Astrocyte (in vitro differentiated cells and primary cell): Measurements from ENCODE around the gene KLK7. TPM values are rescaled to one million over a fixed set of nuclear protein-coding genes. Genes with fewer than 3 reads are reported as not detected.

Experiments
- DNase-seq: peaks from one replicate; pipeline ENCODE4 v3.0.0-alpha.2; 2010; ENCODE audit warnings: low read depth
- FAIRE-seq: peaks from 2 replicates; lab custom pipeline; 2011; peaks lifted over from hg19 to GRCh38; lab: Jason Lieb, UNC
- H2AFZ ChIP-seq: 2 replicates; pipeline ENCODE4 v1.6.0; 2012; ENCODE audit warnings: low read depth, low read length, inconsistent platforms
- H3K27ac ChIP-seq: 2 replicates; pipeline ENCODE4 v1.5.1; 2011; ENCODE audit warnings: low read depth, low read length, inconsistent platforms
- H3K27me3 ChIP-seq: 2 replicates; pipeline ENCODE4 v1.6.0; 2011; ENCODE audit warnings: low read length, inconsistent platforms; ENCODE audit not compliant: insufficient read depth
- H3K36me3 ChIP-seq: 2 replicates; pipeline ENCODE4 v1.5.1; 2011; ENCODE audit warnings: low read length, inconsistent platforms; ENCODE audit not compliant: insufficient read depth
- H3K4me1 ChIP-seq: 2 replicates; pipeline ENCODE4 v1.5.1; 2011; ENCODE audit warnings: low read length, inconsistent platforms; ENCODE audit not compliant: insufficient read depth
- H3K4me2 ChIP-seq: 2 replicates; pipeline ENCODE4 v1.6.0; 2012; ENCODE audit warnings: low read length, inconsistent platforms
- H3K4me3 ChIP-seq: 2 replicates; pipeline ENCODE4 v1.5.1; 2011; ENCODE audit warnings: low read depth, mild to moderate bottlenecking, low read length, inconsistent platforms; ENCODE audit not compliant: insufficient read depth
- H3K79me2 ChIP-seq: 2 replicates; pipeline ENCODE4 v1.6.0; 2012; ENCODE audit warnings: mild to moderate bottlenecking, low read length, inconsistent platforms; ENCODE audit not compliant: insufficient read depth
- H3K9ac ChIP-seq: 2 replicates; pipeline ENCODE4 v1.6.0; 2012; ENCODE audit warnings: mild to moderate bottlenecking, low read length, inconsistent platforms
- H3K9me3 ChIP-seq: 2 replicates; pipeline ENCODE4 v1.5.1; 2012; ENCODE audit warnings: low read depth, mild to moderate bottlenecking, low read length, inconsistent platforms; ENCODE audit not compliant: insufficient read depth
- H4K20me1 ChIP-seq: 2 replicates; pipeline ENCODE4 v1.6.0; 2012; ENCODE audit warnings: low read length, inconsistent platforms; ENCODE audit not compliant: insufficient read depth
- H3K27ac Mint-ChIP-seq: one replicate; pipeline ENCODE4 v1.8.0; 2021; ENCODE audit warnings: mild to moderate bottlenecking, mixed read lengths; ENCODE audit not compliant: unreplicated experiment
- H3K27me3 Mint-ChIP-seq: one replicate; pipeline ENCODE4 v1.8.0; 2021; ENCODE audit warnings: low read depth, mixed read lengths; ENCODE audit not compliant: unreplicated experiment
- H3K36me3 Mint-ChIP-seq: one replicate; pipeline ENCODE4 v1.8.0; 2021; ENCODE audit warnings: low read depth, mixed read lengths; ENCODE audit not compliant: unreplicated experiment
- H3K4me1 Mint-ChIP-seq: one replicate; pipeline ENCODE4 v1.8.0; 2021; ENCODE audit warnings: low read depth, mixed read lengths; ENCODE audit not compliant: unreplicated experiment
- H3K4me3 Mint-ChIP-seq: one replicate; pipeline ENCODE4 v1.8.0; 2021; ENCODE audit warnings: mild to moderate bottlenecking, moderate library complexity, mixed read lengths; ENCODE audit not compliant: unreplicated experiment
- H3K9me3 Mint-ChIP-seq: one replicate; pipeline ENCODE4 v1.8.0; 2021; ENCODE audit warnings: mild to moderate bottlenecking, mixed read lengths; ENCODE audit not compliant: unreplicated experiment
- EZH2 ChIP-seq: IDR thresholded peaks from 2 replicates; pipeline ENCODE4 v1.6.1; 2012; ENCODE audit warnings: mild to moderate bottlenecking, low read length, inconsistent platforms; ENCODE audit not compliant: insufficient read depth
- total RNA-seq: library from RNA; stranded (reverse); gene quantifications from 2 replicates; pipeline ENCODE4 v1.2.1, GENCODE V29; 2021
- TF ChIP-seq, protein P1 (sequence below): IDR thresholded peaks from 2 replicates; pipeline ENCODE4 v1.5.1; 2011; ENCODE audit warnings: low read depth, mild to moderate bottlenecking, inconsistent platforms, low read length, moderate library complexity; ENCODE audit not compliant: insufficient read depth

The KLK7 gene
- total RNA-seq, 1 donor from 2014 or later = not detected

- FAIRE-seq (no peak), DNase-seq (no peak)
- Mint-ChIP-seq H3K27me3 (peaks cover 54% of the 10 kb centered on the region), H3K36me3 (no peaks in the 10 kb centered on the region), H3K9me3 (peaks cover 7% of the 10 kb centered on the region), H3K4me3 (no peak overlapping the region), H3K27ac (no peak overlapping the region), H3K4me1 (peaks cover 3% of the 10 kb centered on the region)
- Histone ChIP-seq H2AFZ (no peak overlapping the region), H3K4me3 (no peak overlapping the region), H3K9ac (no peak overlapping the region), H4K20me1 (no peaks in the 10 kb centered on the region), H3K79me2 (no peaks in the 10 kb centered on the region), H3K9me3 (peaks cover 2% of the 10 kb centered on the region), H3K27me3 (no peaks in the 10 kb centered on the region), H3K4me2 (no peak overlapping the region), H3K4me1 (no peaks in the 10 kb centered on the region), H3K36me3 (no peaks in the 10 kb centered on the region), H3K27ac (no peak overlapping the region)
- TF ChIP-seq, protein P1, sequence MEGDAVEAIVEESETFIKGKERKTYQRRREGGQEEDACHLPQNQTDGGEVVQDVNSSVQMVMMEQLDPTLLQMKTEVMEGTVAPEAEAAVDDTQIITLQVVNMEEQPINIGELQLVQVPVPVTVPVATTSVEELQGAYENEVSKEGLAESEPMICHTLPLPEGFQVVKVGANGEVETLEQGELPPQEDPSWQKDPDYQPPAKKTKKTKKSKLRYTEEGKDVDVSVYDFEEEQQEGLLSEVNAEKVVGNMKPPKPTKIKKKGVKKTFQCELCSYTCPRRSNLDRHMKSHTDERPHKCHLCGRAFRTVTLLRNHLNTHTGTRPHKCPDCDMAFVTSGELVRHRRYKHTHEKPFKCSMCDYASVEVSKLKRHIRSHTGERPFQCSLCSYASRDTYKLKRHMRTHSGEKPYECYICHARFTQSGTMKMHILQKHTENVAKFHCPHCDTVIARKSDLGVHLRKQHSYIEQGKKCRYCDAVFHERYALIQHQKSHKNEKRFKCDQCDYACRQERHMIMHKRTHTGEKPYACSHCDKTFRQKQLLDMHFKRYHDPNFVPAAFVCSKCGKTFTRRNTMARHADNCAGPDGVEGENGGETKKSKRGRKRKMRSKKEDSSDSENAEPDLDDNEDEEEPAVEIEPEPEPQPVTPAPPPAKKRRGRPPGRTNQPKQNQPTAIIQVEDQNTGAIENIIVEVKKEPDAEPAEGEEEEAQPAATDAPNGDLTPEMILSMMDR = no peak
- TF ChIP-seq EZH2 = no peak
Observed at GRCh38 chr19:51010066-51010795, 26.5 kb upstream of the KLK7 start.

GRCh38 chr19:51009061-51009891 lies 25.6 kb upstream of the KLK7 start:
- Mint-ChIP-seq H3K4me1 (peaks cover 3% of the 10 kb centered on the region), H3K27me3 (peaks cover 50% of the 10 kb centered on the region), H3K36me3 (no peaks in the 10 kb centered on the region), H3K4me3 (no peak overlapping the region), H3K9me3 (peaks cover 2% of the 10 kb centered on the region), H3K27ac (no peak overlapping the region)
- Histone ChIP-seq H3K36me3 (no peaks in the 10 kb centered on the region), H3K4me1 (no peaks in the 10 kb centered on the region), H3K9ac (no peak overlapping the region), H2AFZ (no peak overlapping the region), H3K27me3 (no peaks in the 10 kb centered on the region), H3K79me2 (no peaks in the 10 kb centered on the region), H4K20me1 (no peaks in the 10 kb centered on the region), H3K4me2 (no peak overlapping the region), H3K9me3 (peaks cover 2% of the 10 kb centered on the region), H3K4me3 (no peak overlapping the region), H3K27ac (no peak overlapping the region)
- FAIRE-seq = no peak
- no peak for DNase-seq
- TF ChIP-seq, protein P1 = no peak
- no peak for TF ChIP-seq EZH2
